ENCODE measurements around the gene GTF3C1. TPM values are rescaled to one million over a fixed set of nuclear protein-coding genes. Genes with fewer than 3 reads are reported as not detected.

The GTF3C1 gene
- total RNA-seq, 2 donors from 2014 or later: 38.7 to 161 TPM

DNA sequence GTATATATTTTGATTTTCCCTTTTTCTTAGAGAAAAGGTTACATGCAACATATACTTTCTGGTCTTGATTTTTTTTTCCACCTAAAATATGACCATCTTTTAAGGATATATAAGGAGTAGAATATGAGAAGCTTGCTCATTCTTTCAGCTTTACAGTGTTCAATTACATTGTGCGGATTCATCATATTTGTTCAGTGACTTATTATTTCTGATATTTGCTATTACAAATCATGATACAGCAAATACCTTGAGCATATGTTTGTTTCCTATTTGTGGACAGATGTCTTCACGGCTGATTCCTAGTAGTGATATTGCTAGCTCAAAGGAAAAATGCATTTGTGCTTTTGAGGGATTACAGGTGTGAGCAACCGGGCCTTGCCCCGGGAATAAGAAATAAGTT is 18.4 kb upstream of the GTF3C1 start:
- no peaks in the 10 kb centered on the region for H3K9me3 ChIP-seq
- H3K27ac ChIP-seq: no peak overlapping the region
- no peaks in the 10 kb centered on the region for H3K36me3 ChIP-seq (replicated peaks in 1 of 2; ENCODE audit: insufficient read depth in 1 of 2, low read depth in 2 of 2)
- DNase-seq (no peak), ATAC-seq (no peak)
- intact Hi-C loops (cut with DNase I): no loop called here
- no peaks in the 10 kb centered on the region for H3K27me3 ChIP-seq
- WGBS, 2 donors: 74 to 77% methylated on average over 4 of the region's 4 CpGs
- no peak overlapping the region for H3K4me3 ChIP-seq
- H3K4me1 ChIP-seq: peaks cover 15% of the 10 kb centered on the region
- TF ChIP-seq POLR2A (IDR thresholded peaks at IDR 0.05): no peak
- TF ChIP-seq, protein P1, sequence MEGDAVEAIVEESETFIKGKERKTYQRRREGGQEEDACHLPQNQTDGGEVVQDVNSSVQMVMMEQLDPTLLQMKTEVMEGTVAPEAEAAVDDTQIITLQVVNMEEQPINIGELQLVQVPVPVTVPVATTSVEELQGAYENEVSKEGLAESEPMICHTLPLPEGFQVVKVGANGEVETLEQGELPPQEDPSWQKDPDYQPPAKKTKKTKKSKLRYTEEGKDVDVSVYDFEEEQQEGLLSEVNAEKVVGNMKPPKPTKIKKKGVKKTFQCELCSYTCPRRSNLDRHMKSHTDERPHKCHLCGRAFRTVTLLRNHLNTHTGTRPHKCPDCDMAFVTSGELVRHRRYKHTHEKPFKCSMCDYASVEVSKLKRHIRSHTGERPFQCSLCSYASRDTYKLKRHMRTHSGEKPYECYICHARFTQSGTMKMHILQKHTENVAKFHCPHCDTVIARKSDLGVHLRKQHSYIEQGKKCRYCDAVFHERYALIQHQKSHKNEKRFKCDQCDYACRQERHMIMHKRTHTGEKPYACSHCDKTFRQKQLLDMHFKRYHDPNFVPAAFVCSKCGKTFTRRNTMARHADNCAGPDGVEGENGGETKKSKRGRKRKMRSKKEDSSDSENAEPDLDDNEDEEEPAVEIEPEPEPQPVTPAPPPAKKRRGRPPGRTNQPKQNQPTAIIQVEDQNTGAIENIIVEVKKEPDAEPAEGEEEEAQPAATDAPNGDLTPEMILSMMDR (IDR thresholded peaks at IDR 0.05): no peak

- H3K4me1 ChIP-seq: peaks cover 15% of the 10 kb centered on the region
- WGBS, 2 donors: 77 to 97% methylated on average over 3 to 6 of the region's 6 CpGs
- DNase-seq (no peak), ATAC-seq (no peak)
- TF ChIP-seq, protein P1 (IDR thresholded peaks at IDR 0.05): no peak
- no peak for TF ChIP-seq POLR2A (IDR thresholded peaks at IDR 0.05)
- H3K9me3 ChIP-seq: no peaks in the 10 kb centered on the region
- H3K36me3 ChIP-seq (replicated peaks in 1 of 2; ENCODE audit: insufficient read depth in 1 of 2, low read depth in 2 of 2): no peaks in the 10 kb centered on the region
- H3K27me3 ChIP-seq: no peaks in the 10 kb centered on the region
- no peak overlapping the region for H3K27ac ChIP-seq
- intact Hi-C loops (cut with DNase I): no loop called here
- H3K4me3 ChIP-seq: no peak overlapping the region
Measured at GRCh38 chr16:27566417-27566816, 16.7 kb upstream of the GTF3C1 start.

DNA sequence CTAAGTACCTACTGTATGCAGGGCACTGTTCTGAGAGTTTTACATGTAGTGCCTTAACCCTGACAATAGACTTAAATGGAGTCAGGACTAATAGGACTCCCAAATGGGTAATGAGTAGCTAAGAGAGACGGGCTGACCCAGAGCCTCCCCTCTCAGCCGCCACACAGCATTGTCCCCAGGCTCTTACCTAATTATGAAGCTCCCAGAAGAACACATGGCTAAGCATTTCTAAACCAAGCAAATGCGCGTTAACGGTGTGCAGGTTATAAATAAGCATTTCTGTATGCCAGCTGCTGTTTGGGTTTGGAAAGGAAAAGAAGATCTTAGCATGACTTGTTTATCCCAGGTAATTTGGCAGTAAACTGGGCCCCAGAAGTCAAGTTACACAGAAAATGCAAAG is 14.5 kb upstream of the GTF3C1 start:
- intact Hi-C loops (cut with DNase I): no loop called here
- H3K4me1 ChIP-seq: peaks cover 34% of the 10 kb centered on the region
- H3K4me3 ChIP-seq: no peak overlapping the region
- H3K36me3 ChIP-seq (replicated peaks in 1 of 2; ENCODE audit: insufficient read depth in 1 of 2, low read depth in 2 of 2): no peaks in the 10 kb centered on the region
- no peak overlapping the region for H3K27ac ChIP-seq
- TF ChIP-seq, protein P1 (IDR thresholded peaks at IDR 0.05): no peak
- no peak for TF ChIP-seq POLR2A (IDR thresholded peaks at IDR 0.05)
- WGBS, 2 donors: 83 to 94% methylated on average over 5 of the region's 5 CpGs
- DNase-seq (no peak), ATAC-seq (no peak)
- H3K27me3 ChIP-seq: no peaks in the 10 kb centered on the region
- H3K9me3 ChIP-seq: no peaks in the 10 kb centered on the region

- H3K4me3 ChIP-seq: no peak overlapping the region
- no peak for DNase-seq
- peak overlapping the region in 3 of 4 donors; percentile 62 to 85 (median 62) for H3K27ac ChIP-seq
- peaks cover 42% of the 10 kb centered on the region for H3K4me1 ChIP-seq
- ATAC-seq: no peak
- no peaks in the 10 kb centered on the region for H3K27me3 ChIP-seq
- TF ChIP-seq, protein P1 (IDR thresholded peaks at IDR 0.05): no peak
- no peak for TF ChIP-seq POLR2A (IDR thresholded peaks at IDR 0.05)
- intact Hi-C loops (cut with DNase I): no loop called here
- 89 to 90% methylated on average over 8 of the region's 8 CpGs for WGBS, 2 donors
- H3K36me3 ChIP-seq (replicated peaks in 1 of 2; ENCODE audit: insufficient read depth in 1 of 2, low read depth in 2 of 2): no peaks in the 10 kb centered on the region
- no peaks in the 10 kb centered on the region for H3K9me3 ChIP-seq
Measured at GRCh38 chr16:27561216-27561615, 11.5 kb upstream of the GTF3C1 start.

GRCh38 chr16:27558932-27559331 is 9.2 kb upstream of the GTF3C1 start:
- H3K27ac ChIP-seq: no peak overlapping the region
- TF ChIP-seq, protein P1 (IDR thresholded peaks at IDR 0.05): no peak
- TF ChIP-seq POLR2A (IDR thresholded peaks at IDR 0.05): no peak
- H3K4me3 ChIP-seq: no peak overlapping the region
- no peak for DNase-seq
- intact Hi-C loops (cut with DNase I): no loop called here
- peaks cover 48% of the 10 kb centered on the region for H3K4me1 ChIP-seq
- no peaks in the 10 kb centered on the region for H3K36me3 ChIP-seq (replicated peaks in 1 of 2; ENCODE audit: insufficient read depth in 1 of 2, low read depth in 2 of 2)
- WGBS, 2 donors: 83 to 89% methylated on average over 1 of the region's 1 CpG
- no peaks in the 10 kb centered on the region for H3K9me3 ChIP-seq
- H3K27me3 ChIP-seq: no peaks in the 10 kb centered on the region
- no peak for ATAC-seq
